K562 (cell line): ENCODE data around the gene CACNG8. TPM values are rescaled to one million over a fixed set of nuclear protein-coding genes. Genes with fewer than 3 reads are reported as not detected.
A peak's percentile ranks its signal among the peaks of the same experiment; 100 is the strongest.

Experiments
- ATAC-seq: fragments of 200-7000 bp; cut with Tn5 transposase; 3 replicates; pipeline ENCODE4 v1.9.1; 2020; ENCODE audit warnings: moderate library complexity
- BruUV-seq: library from RNA; stranded (reverse); fragments of 400-500 nt; replicated peaks from 2 replicates; lab custom pipeline; 2021; lab: Mats Ljungman, UMichigan
- CTCF ChIA-PET: fragments of 300-600 bp; formaldehyde crosslinking; extraction: SDS; loops from one replicate; lab custom pipeline; 2021; ENCODE audit warnings: low intra/inter-chr PET ratio; lab: Yijun Ruan, JAX
- POLR2A ChIA-PET: fragments of 300-600, 350-650 bp; sonication (Branson Sonifier 250); formaldehyde crosslinking; extraction: SDS; loops from one replicate; lab custom pipeline; 2021; ENCODE audit warnings: antibody characterized with exemption, inconsistent platforms; lab: Yijun Ruan, JAX
- DNase-seq, 4 experiments: peaks; one replicate each; pipeline versions ENCODE4 v3.0.0 to v3.0.0-alpha.2; 2011 to 2018; ENCODE audit warnings: low spot score in 3 of 4, mixed read lengths in 3 of 4; ENCODE audit errors: extremely low read depth in 1 of 4
- FAIRE-seq: peaks from 2 replicates; lab custom pipeline; 2011; peaks lifted over from hg19 to GRCh38; lab: Jason Lieb, UNC
- H2AFZ ChIP-seq: 2 replicates; pipeline ENCODE4 v1.6.0; 2011; ENCODE audit warnings: low read depth, low read length, control low read depth, inconsistent platforms
- H3K27ac ChIP-seq: fragments of 200-600 bp; 3 replicates; pipeline ENCODE4 v1.8.0; 2011; ENCODE audit warnings: low read depth, mild to moderate bottlenecking, control low read depth, inconsistent platforms, low read length, moderate library complexity, mixed read lengths; ENCODE audit errors: extremely low read depth
- H3K27me3 ChIP-seq, 2 experiments: fragments of 300-600 bp in 1 of 2; 2 replicates in 1 of 2; 3 replicates in 1 of 2; pipeline versions ENCODE4 v1.6.0 to v1.8.0; 2011; ENCODE audit warnings: inconsistent platforms in 2 of 2, low read length in 2 of 2, mild to moderate bottlenecking in 1 of 2, mixed read lengths in 1 of 2, moderate library complexity in 1 of 2; ENCODE audit not compliant: control insufficient read depth in 2 of 2, insufficient read depth in 2 of 2
- H3K36me3 ChIP-seq: fragments of 300-600 bp; 3 replicates; pipeline ENCODE4 v1.8.0; 2011; ENCODE audit warnings: mild to moderate bottlenecking, low read length, inconsistent platforms; ENCODE audit not compliant: control insufficient read depth, insufficient read depth
- H3K4me1 ChIP-seq, 2 experiments: fragments of 200-600 bp in 1 of 2; replicated peaks in 1 of 2; 2 replicates in 1 of 2; 3 replicates in 1 of 2; pipeline versions ENCODE4 v1.5.1 to v1.8.0; 2011; ENCODE audit warnings: inconsistent platforms in 2 of 2, low read length in 2 of 2, mild to moderate bottlenecking in 1 of 2, mixed read lengths in 1 of 2, moderate library complexity in 1 of 2; ENCODE audit not compliant: control insufficient read depth in 2 of 2, insufficient read depth in 2 of 2
- H3K4me2 ChIP-seq: 2 replicates; pipeline ENCODE4 v1.6.1; 2011; ENCODE audit warnings: low read length, control low read depth, inconsistent platforms, mixed read lengths; ENCODE audit not compliant: insufficient read depth
- H3K4me3 ChIP-seq: fragments of 200-600 bp; sonication (generic), shearing (Covaris generic); 2 replicates; pipeline ENCODE4 v1.5.1; 2016; ENCODE audit warnings: control low read depth, inconsistent platforms
- H3K79me2 ChIP-seq: fragments of 200-600 bp; 3 replicates; pipeline ENCODE4 v1.8.0; 2011; ENCODE audit warnings: low read length, inconsistent platforms; ENCODE audit not compliant: control insufficient read depth, insufficient read depth
- H3K9ac ChIP-seq, 2 experiments: 2 replicates each; pipeline versions ENCODE4 v1.6.0 to v1.6.1; 2011; ENCODE audit warnings: low read depth in 2 of 2, low read length in 2 of 2, control low read depth in 1 of 2, inconsistent platforms in 1 of 2, mild to moderate bottlenecking in 1 of 2, mixed read lengths in 1 of 2; ENCODE audit not compliant: insufficient read depth in 1 of 2
- H3K9me1 ChIP-seq: one replicate; pipeline ENCODE4 v1.6.0; 2011; ENCODE audit warnings: inconsistent platforms, mild to moderate bottlenecking, low read length, moderate library complexity; ENCODE audit not compliant: control insufficient read depth, insufficient read depth
- H3K9me3 ChIP-seq: replicated peaks from 2 replicates; pipeline ENCODE4 v1.5.1; 2011; ENCODE audit warnings: low read depth, low read length, inconsistent platforms; ENCODE audit not compliant: control insufficient read depth, insufficient read depth
- H4K20me1 ChIP-seq: replicated peaks from 2 replicates; pipeline ENCODE4 v1.6.1; 2011; ENCODE audit warnings: low read length, inconsistent platforms, mixed read lengths; ENCODE audit not compliant: control insufficient read depth, insufficient read depth
- BRCA1 ChIP-seq, 2 experiments: fragments of 450-650 bp in 1 of 2; sonication (generic) in 1 of 2; formaldehyde crosslinking in 1 of 2; IDR thresholded peaks; 2 replicates each; pipeline versions ENCODE4 v1.5.0 to v1.6.1; 2017 to 2020; ENCODE audit warnings: mild to moderate bottlenecking in 1 of 2, missing genetic modification reagents in 1 of 2
- E2F4 ChIP-seq: sonication (generic); formaldehyde crosslinking; IDR thresholded peaks from 2 replicates; pipeline ENCODE4 v1.8.0; 2022; ENCODE audit warnings: mild to moderate bottlenecking, low read depth, missing genetic modification reagents
- RBM25 ChIP-seq: fragments of 200-400 bp; formaldehyde crosslinking; IDR thresholded peaks from 2 replicates; pipeline ENCODE4 v1.6.1; 2018; ENCODE audit warnings: low read length, low read depth, moderate library complexity; ENCODE audit not compliant: severe bottlenecking
- RFX1 ChIP-seq: fragments of 450-650 bp; IDR thresholded peaks from 2 replicates; pipeline ENCODE4 v1.6.1; 2016; ENCODE audit warnings: mild to moderate bottlenecking, moderate library complexity
- TAL1 ChIP-seq: fragments of 450-650 bp; IDR thresholded peaks from 2 replicates; pipeline ENCODE4 v1.6.1; 2016; ENCODE audit warnings: mild to moderate bottlenecking
- ZNF121 ChIP-seq: sonication (generic); formaldehyde crosslinking; conservative IDR thresholded peaks from 2 replicates; pipeline ENCODE4 v1.8.0; 2022; ENCODE audit warnings: missing genetic modification reagents
- WGBS: fragments of 100-300 bp; shearing (Covaris generic); methylation state at CpG from one replicate; pipeline ENCODE4 v1.1.6; 2016; ENCODE audit warnings: low coverage, mixed read lengths; ENCODE audit not compliant: insufficient coverage; ENCODE audit errors: missing lambda C conversion rate; 5-methylcytosine and 5-hydroxymethylcytosine counted together
- in situ Hi-C: fragments of 300-500 bp; cut with MboI; formaldehyde crosslinking; loops from 4 replicates; pipeline ENCODE4 v1.15.0; 2018; ENCODE audit warnings: inconsistent platforms, mixed read lengths
- intact Hi-C: fragments of 100-400 bp; cut with micrococcal nuclease; formaldehyde crosslinking; loops from 2 replicates; pipeline ENCODE4 v1.14.2; 2022
- polyA plus RNA-seq, 8 experiments: library from polyadenylated mRNA; depleted of rRNA in 4 of 8; stranded (reverse) in 5 of 8; unstranded in 3 of 8; fragments of >200 nt; fragmentation: Nextera tagmentation in 2 of 8; fragmentation: Illumina TruSeq in 1 of 8; extraction: Ambion mirVana in 2 of 8; extraction: Trizol in 1 of 8; gene quantifications; 2 replicates each; pipeline versions ENCODE4 v1.2.1 to v1.2.3, GENCODE V29; 2011 to 2014; ENCODE audit warnings: inconsistent platforms in 1 of 8, missing spikeins in 1 of 8
- total RNA-seq, 7 experiments: library from RNA; depleted of rRNA in 6 of 7; stranded (reverse); fragments of >200 nt in 6 of 7; fragmentation: Illumina TruSeq in 2 of 7; extraction: Trizol in 2 of 7; gene quantifications; 2 replicates each; pipeline versions ENCODE4 v1.2.1 to v1.2.3, GENCODE V29; 2011 to 2021; ENCODE audit warnings: low replicate concordance in 1 of 7

Gene CACNG8
- total and polyA plus RNA-seq, 9 of the 15 experiments (the other 6 are each of a cell fraction or from before 2014, with no cell fraction given) = 0.02 to 0.05 TPM; not detected in 7

DNA sequence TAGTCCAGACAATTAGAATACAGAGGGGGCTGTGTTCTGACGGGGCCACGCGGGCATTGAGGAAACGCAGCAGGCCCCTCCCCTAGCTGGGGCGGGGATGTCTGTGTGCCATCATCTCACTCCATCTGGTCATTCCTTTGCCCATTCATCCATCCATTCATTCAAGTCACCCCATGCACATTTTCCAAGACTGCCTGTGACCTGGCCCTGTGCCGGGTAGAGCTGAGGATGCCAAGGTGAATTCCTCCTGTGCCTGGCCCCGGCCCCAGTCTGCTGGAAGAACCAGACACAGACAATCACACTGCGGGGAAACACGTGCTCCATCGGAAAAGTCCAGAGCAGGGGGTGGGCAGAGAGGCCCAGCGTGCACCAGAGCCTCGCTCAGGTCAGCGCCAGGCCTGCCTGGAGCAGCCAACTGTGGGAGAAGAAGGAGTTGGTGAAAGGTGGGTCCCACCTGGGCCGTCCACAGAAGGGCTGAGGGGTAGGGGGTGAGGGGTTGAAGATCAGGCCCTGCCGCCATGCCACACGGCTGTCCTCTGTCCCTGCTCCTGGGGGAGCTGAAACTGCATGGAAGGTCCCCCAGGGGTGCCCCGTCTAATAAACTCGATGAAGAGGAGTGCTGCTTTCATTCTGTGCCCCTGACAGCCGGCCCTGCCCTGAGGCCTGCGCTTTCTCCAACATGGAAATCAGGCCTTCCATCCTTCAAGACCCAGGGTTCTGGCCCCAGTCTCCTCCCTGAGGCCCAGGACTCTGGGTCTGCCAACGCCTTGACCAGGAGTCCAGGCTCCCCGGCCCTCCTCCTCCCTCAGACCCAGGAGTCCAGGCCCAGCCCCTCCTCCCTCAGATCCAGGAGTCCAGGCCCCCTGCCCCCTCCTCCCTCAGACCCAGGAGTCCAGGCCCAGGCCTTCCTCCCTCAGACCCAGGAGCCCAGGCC, 27.1 kb downstream of the CACNG8 start (continued):
- no peak for TF ChIP-seq E2F4 (CRISPR knock-in tag)
- TF ChIP-seq ZNF121 (CRISPR knock-in tag) = no peak
- no peak for TF ChIP-seq TAL1
- TF ChIP-seq BRCA1 (IDR thresholded peaks at IDR 0.05) = no peak
- TF ChIP-seq BRCA1 (CRISPR knock-in tag; IDR thresholded peaks at IDR 0.05) = no peak

DNA sequence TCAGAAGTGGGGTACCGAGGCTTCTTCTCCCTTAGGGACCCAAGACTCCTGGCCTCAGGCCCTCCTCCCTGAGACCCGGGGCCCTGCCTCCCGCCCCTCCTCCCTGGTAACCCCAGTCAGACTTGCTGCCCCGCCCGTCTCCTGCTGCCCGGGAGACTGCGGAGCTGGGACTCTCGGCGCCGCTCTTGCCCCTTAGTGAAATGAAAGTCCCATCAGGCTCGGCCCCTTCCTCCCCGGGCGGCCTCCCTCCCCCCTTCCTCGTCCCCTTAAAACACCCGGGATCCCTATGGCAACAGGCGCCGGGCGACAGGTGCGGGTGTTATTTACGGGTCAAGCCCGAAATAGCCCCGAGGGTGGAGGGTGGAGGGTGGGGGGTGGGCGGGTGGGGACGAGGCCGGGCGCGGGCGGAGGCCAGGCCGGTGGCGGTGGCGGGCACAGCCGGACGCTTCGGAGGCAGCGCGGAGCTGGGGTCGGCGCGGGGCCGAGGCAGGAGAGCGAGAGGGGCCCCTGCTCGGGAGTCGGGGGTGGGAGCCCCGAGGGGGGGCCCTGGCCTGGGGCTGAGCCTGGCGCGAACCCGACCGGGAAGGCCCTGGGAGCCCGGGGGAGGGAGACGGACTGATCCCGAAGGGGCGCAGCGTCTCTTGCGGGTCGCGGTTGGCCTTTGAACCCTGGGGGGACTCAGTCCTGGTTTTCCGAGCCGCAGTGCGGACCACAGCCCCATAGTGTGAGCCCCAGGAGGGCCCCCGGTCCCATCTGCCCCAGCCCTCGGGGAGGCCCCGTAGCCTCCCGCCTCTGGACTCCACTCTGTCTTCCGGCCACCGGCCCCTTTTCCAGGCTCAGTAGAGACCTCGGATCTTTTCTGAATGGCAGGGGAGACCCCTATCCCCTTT, 28.7 kb downstream of the CACNG8 start, which contains the start of gene CACNG6:
TSS of gene CACNG6 (plus strand) at position 414 of the 890 bp plus-strand sequence. CDS start 1,241 bp downstream, outside the sequence.
- WGBS = 3% methylated on average over 23 of the region's 66 CpGs
- no peak within 1 kb of the TSS for H3K4me3 ChIP-seq
- in situ Hi-C loops = no loop called here
- TF ChIP-seq RFX1 = peak; percentile 26; the same call in 1 of the 2 replicates
- no peak for TF ChIP-seq RBM25
- TF ChIP-seq, all 486 proteins: peak for 1
- Histone ChIP-seq H3K36me3 (no peaks in the 10 kb centered on the region), H3K4me1 (peaks cover 0 to 8% of the 10 kb centered on the region in 2 experiments; a peak in 2 of 5 replicates), H3K4me2 (no peak within 1 kb of the TSS), H3K9me3 (no peaks in the 10 kb centered on the region), H2AFZ (no peak within 1 kb of the TSS), H3K79me2 (no peaks in the 10 kb centered on the region), H3K27ac (no peak within 1 kb of the TSS), H4K20me1 (no peaks in the 10 kb centered on the region; the same call in 1 of the 2 replicates), H3K27me3 (peaks cover 11 to 42% of the 10 kb centered on the region in 2 experiments), H3K9me1 (no peaks in the 10 kb centered on the region), H3K9ac (no peak within 1 kb of the TSS)
- no peak for ATAC-seq
- POLR2A ChIA-PET = no interaction called here
- CTCF ChIA-PET = no interaction called here
- no peak for FAIRE-seq
- intact Hi-C loops = no loop called here
- peak in 1 of 4 experiments; percentile 20 for DNase-seq
- BruUV-seq = no TSS peak
